PC-9 (cell line): Measurements from ENCODE around the gene MRAP2.

Experiments
- EZH2 ChIP-seq: fragments of 200-600 bp; sonication (generic); IDR thresholded peaks from 2 replicates; pipeline ENCODE4 v1.8.0; 2017; ENCODE audit warnings: antibody characterized with exemption, low read depth
- TF ChIP-seq, protein P1 (sequence below): fragments of 200-600 bp; sonication (generic); conservative IDR thresholded peaks from 2 replicates; pipeline ENCODE4 v1.6.1; 2017; ENCODE audit warnings: mixed run types, antibody characterized with exemption, mild to moderate bottlenecking, moderate library complexity

DNA sequence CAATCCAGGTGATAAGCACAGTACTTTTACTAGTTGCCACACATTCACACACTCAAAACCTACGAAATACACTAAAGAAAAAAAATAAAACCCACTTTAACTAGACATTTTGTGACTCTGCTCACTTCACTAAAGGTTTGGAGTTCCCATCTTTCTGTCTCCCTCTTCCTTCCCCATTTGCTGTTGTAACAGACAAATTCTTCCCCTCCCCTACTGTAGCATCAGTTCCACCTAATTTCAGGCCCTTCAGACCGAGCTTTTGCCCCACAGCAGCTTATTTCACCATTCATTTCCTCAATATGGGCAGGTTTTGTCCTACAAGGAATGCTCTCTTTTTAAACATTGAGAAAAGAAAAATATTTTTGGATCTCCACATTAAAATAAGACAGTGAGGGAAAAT lies 31.3 kb upstream of the MRAP2 start:
- TF ChIP-seq, protein P1, sequence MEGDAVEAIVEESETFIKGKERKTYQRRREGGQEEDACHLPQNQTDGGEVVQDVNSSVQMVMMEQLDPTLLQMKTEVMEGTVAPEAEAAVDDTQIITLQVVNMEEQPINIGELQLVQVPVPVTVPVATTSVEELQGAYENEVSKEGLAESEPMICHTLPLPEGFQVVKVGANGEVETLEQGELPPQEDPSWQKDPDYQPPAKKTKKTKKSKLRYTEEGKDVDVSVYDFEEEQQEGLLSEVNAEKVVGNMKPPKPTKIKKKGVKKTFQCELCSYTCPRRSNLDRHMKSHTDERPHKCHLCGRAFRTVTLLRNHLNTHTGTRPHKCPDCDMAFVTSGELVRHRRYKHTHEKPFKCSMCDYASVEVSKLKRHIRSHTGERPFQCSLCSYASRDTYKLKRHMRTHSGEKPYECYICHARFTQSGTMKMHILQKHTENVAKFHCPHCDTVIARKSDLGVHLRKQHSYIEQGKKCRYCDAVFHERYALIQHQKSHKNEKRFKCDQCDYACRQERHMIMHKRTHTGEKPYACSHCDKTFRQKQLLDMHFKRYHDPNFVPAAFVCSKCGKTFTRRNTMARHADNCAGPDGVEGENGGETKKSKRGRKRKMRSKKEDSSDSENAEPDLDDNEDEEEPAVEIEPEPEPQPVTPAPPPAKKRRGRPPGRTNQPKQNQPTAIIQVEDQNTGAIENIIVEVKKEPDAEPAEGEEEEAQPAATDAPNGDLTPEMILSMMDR: no peak
- TF ChIP-seq EZH2: no peak
